K562 (cell line): ENCODE results near the gene DPP9. TPM values are rescaled to one million over a fixed set of nuclear protein-coding genes. Genes with fewer than 3 reads are reported as not detected.

Experiments used
- ARNT ChIP-seq, 2 experiments: fragments of 450-650 bp; IDR thresholded peaks; 2 replicates each; pipeline ENCODE4 v1.6.1; 2016; ENCODE audit warnings: mild to moderate bottlenecking in 1 of 2
- CHD2 ChIP-seq: IDR thresholded peaks from 2 replicates; pipeline ENCODE4 v1.6.1; 2011; ENCODE audit warnings: low read depth, low read length
- DIDO1 ChIP-seq: fragments of 450-650 bp; IDR thresholded peaks from 2 replicates; pipeline ENCODE4 v1.6.1; 2016; ENCODE audit warnings: low read depth, missing biosample characterization, missing genetic modification characterization
- E2F1 ChIP-seq: sonication (generic); formaldehyde crosslinking; IDR thresholded peaks from 2 replicates; pipeline ENCODE4 v1.8.1; 2023; ENCODE audit warnings: mild to moderate bottlenecking, missing genetic modification reagents, moderate library complexity
- EWSR1 ChIP-seq: fragments of 450-650 bp; IDR thresholded peaks from 2 replicates; pipeline ENCODE4 v1.6.1; 2018; ENCODE audit warnings: borderline replicate concordance, mild to moderate bottlenecking, low read depth, moderate library complexity; ENCODE audit not compliant: partially characterized antibody
- NCOA1 ChIP-seq: fragments of 450-650 bp; IDR thresholded peaks from 2 replicates; pipeline ENCODE4 v1.6.1; 2016; ENCODE audit warnings: low read depth
- PHF21A ChIP-seq: fragments of 450-650 bp; IDR thresholded peaks from 2 replicates; pipeline ENCODE4 v1.6.1; 2017; ENCODE audit warnings: low read depth, borderline replicate concordance
- SAP30 ChIP-seq: fragments of 200-600 bp; sonication (generic); IDR thresholded peaks from 2 replicates; pipeline ENCODE4 v1.6.1; 2012; ENCODE audit warnings: borderline replicate concordance, low read depth, mild to moderate bottlenecking, moderate library complexity, low read length, control low read depth, inconsistent platforms; ENCODE audit not compliant: insufficient read depth, poor library complexity, severe bottlenecking
- TFAM ChIP-seq: fragments of 250-450 bp; sonication (Bioruptor Pico); conservative IDR thresholded peaks from 2 replicates; pipeline ENCODE4 v1.5.0; 2021; ENCODE audit warnings: mild to moderate bottlenecking, moderate library complexity
- U2AF1 ChIP-seq: fragments of 200-400 bp; formaldehyde crosslinking; optimal IDR thresholded peaks from 2 replicates; pipeline ENCODE3; 2017; ENCODE audit warnings: mild to moderate bottlenecking, low read depth, low read length, moderate library complexity
- ZKSCAN8 ChIP-seq: fragments of 200-800 bp; sonication (Bioruptor generic); IDR thresholded peaks from 2 replicates; pipeline ENCODE4 v1.6.1; 2016; ENCODE audit warnings: missing genetic modification characterization, missing compliant biosample characterization
- ZNF23 ChIP-seq: fragments of 250-450 bp; sonication (Bioruptor Pico); IDR thresholded peaks from 2 replicates; pipeline ENCODE4 v1.4.0; 2020; ENCODE audit warnings: mild to moderate bottlenecking
- ZNF3 ChIP-seq: fragments of 250-450 bp; sonication (Bioruptor Pico); IDR thresholded peaks from 2 replicates; pipeline ENCODE4 v1.5.0; 2021; ENCODE audit warnings: mild to moderate bottlenecking, moderate library complexity
- ZNF512 ChIP-seq: IDR thresholded peaks from 2 replicates; pipeline ENCODE4 v1.6.1; 2016; ENCODE audit warnings: missing genetic modification characterization, missing compliant biosample characterization
- ZNF668 ChIP-seq: fragments of 250-450 bp; sonication (Bioruptor Pico); IDR thresholded peaks from 2 replicates; pipeline ENCODE4 v1.8.0; 2022; ENCODE audit warnings: mild to moderate bottlenecking, inconsistent platforms
- ZNF79 ChIP-seq: fragments of 250-450 bp; sonication (Bioruptor Pico); IDR thresholded peaks from 2 replicates; pipeline ENCODE4 v1.4.0; 2020; ENCODE audit warnings: low read depth, mild to moderate bottlenecking, moderate library complexity
- polyA plus RNA-seq, 8 experiments: library from polyadenylated mRNA; depleted of rRNA in 4 of 8; stranded (reverse) in 5 of 8; unstranded in 3 of 8; fragments of >200 nt; fragmentation: Nextera tagmentation in 2 of 8; fragmentation: Illumina TruSeq in 1 of 8; extraction: Ambion mirVana in 2 of 8; extraction: Trizol in 1 of 8; gene quantifications; 2 replicates each; pipeline versions ENCODE4 v1.2.1 to v1.2.3, GENCODE V29; 2011 to 2014; ENCODE audit warnings: inconsistent platforms in 1 of 8, missing spikeins in 1 of 8
- total RNA-seq, 7 experiments: library from RNA; depleted of rRNA in 6 of 7; stranded (reverse); fragments of >200 nt in 6 of 7; fragmentation: Illumina TruSeq in 2 of 7; extraction: Trizol in 2 of 7; gene quantifications; 2 replicates each; pipeline versions ENCODE4 v1.2.1 to v1.2.3, GENCODE V29; 2011 to 2021; ENCODE audit warnings: low replicate concordance in 1 of 7
- TF ChIP-seq, protein P1 (sequence below): sonication (generic); formaldehyde crosslinking; IDR thresholded peaks from 2 replicates; pipeline ENCODE4 v1.8.0; 2022; ENCODE audit warnings: missing genetic modification reagents, mild to moderate bottlenecking, borderline replicate concordance
- TF ChIP-seq, protein P2 (sequence below): fragments of 200-400 bp; formaldehyde crosslinking; IDR thresholded peaks from 2 replicates; pipeline ENCODE4 v1.6.1; 2017; ENCODE audit warnings: mild to moderate bottlenecking, low read depth, low read length, moderate library complexity

The DPP9 gene
- total and polyA plus RNA-seq, 9 of the 15 experiments (the other 6 are each of a cell fraction or from before 2014, with no cell fraction given), result 0.90 to 66.7 (median 24.5) TPM

- no peak for TF ChIP-seq ARNT (IDR thresholded peaks at IDR 0.05)
- peak; percentile 84 for TF ChIP-seq ZKSCAN8
- TF ChIP-seq CHD2, result peak; percentile 58; the same call in 1 of the 2 replicates
- no peak for TF ChIP-seq EWSR1
- TF ChIP-seq ZNF668 (CRISPR knock-in tag), result peak; percentile 95
- peak; percentile 100 for TF ChIP-seq NCOA1
- TF ChIP-seq SAP30, result peak; percentile 99
- no peak for TF ChIP-seq DIDO1 (tag)
- TF ChIP-seq ZNF79, result no peak
- no peak for TF ChIP-seq TFAM (CRISPR knock-in tag)
- TF ChIP-seq ZNF3, result no peak
- TF ChIP-seq ZNF23 (CRISPR knock-in tag), result 0 out of 2 replicates have a peak, but pooled peaks have one; percentile 40
- TF ChIP-seq E2F1 (CRISPR knock-in tag), result peak; percentile 100
- TF ChIP-seq, protein P1, sequence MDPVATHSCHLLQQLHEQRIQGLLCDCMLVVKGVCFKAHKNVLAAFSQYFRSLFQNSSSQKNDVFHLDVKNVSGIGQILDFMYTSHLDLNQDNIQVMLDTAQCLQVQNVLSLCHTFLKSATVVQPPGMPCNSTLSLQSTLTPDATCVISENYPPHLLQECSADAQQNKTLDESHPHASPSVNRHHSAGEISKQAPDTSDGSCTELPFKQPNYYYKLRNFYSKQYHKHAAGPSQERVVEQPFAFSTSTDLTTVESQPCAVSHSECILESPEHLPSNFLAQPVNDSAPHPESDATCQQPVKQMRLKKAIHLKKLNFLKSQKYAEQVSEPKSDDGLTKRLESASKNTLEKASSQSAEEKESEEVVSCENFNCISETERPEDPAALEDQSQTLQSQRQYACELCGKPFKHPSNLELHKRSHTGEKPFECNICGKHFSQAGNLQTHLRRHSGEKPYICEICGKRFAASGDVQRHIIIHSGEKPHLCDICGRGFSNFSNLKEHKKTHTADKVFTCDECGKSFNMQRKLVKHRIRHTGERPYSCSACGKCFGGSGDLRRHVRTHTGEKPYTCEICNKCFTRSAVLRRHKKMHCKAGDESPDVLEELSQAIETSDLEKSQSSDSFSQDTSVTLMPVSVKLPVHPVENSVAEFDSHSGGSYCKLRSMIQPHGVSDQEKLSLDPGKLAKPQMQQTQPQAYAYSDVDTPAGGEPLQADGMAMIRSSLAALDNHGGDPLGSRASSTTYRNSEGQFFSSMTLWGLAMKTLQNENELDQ (CRISPR knock-in tag), result peak; percentile 100
- TF ChIP-seq U2AF1, result no peak
- TF ChIP-seq, protein P2, sequence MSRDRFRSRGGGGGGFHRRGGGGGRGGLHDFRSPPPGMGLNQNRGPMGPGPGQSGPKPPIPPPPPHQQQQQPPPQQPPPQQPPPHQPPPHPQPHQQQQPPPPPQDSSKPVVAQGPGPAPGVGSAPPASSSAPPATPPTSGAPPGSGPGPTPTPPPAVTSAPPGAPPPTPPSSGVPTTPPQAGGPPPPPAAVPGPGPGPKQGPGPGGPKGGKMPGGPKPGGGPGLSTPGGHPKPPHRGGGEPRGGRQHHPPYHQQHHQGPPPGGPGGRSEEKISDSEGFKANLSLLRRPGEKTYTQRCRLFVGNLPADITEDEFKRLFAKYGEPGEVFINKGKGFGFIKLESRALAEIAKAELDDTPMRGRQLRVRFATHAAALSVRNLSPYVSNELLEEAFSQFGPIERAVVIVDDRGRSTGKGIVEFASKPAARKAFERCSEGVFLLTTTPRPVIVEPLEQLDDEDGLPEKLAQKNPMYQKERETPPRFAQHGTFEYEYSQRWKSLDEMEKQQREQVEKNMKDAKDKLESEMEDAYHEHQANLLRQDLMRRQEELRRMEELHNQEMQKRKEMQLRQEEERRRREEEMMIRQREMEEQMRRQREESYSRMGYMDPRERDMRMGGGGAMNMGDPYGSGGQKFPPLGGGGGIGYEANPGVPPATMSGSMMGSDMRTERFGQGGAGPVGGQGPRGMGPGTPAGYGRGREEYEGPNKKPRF, result no peak
- TF ChIP-seq PHF21A, result no peak
- TF ChIP-seq ZNF512 (tag), result no peak
These were observed 45.5 kb upstream of the DPP9 start (continued) for GRCh38 chr19:4768934-4769777.
